PC-9 (cell line): ENCODE results near the gene CGB1.

Experiments
- EZH2 ChIP-seq: fragments of 200-600 bp; sonication (generic); IDR thresholded peaks from 2 replicates; pipeline ENCODE4 v1.8.0; 2017; ENCODE audit warnings: antibody characterized with exemption, low read depth
- TF ChIP-seq, protein P1 (sequence below): fragments of 200-600 bp; sonication (generic); conservative IDR thresholded peaks from 2 replicates; pipeline ENCODE4 v1.6.1; 2017; ENCODE audit warnings: mixed run types, antibody characterized with exemption, mild to moderate bottlenecking, moderate library complexity

DNA sequence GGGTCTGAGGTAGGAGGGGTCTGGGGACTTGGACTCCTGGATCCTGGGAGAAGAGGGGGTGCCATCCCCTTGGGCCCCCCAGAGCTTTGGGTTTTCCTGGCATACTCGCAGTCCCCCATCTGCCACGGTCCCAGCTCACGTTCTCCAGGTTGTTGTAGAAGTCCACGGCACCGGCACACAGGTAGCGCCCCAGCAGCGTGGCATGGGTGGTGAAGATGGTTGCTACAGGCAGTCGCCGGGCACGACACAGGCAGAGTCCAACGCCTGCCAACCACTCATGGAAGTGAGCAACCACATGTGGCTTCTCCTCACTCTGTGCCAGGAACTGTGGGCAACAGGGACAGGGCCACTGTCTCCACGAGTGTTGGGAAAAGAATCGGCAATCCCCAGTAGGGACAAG, 51.0 kb downstream of the CGB1 start:
- TF ChIP-seq, protein P1, sequence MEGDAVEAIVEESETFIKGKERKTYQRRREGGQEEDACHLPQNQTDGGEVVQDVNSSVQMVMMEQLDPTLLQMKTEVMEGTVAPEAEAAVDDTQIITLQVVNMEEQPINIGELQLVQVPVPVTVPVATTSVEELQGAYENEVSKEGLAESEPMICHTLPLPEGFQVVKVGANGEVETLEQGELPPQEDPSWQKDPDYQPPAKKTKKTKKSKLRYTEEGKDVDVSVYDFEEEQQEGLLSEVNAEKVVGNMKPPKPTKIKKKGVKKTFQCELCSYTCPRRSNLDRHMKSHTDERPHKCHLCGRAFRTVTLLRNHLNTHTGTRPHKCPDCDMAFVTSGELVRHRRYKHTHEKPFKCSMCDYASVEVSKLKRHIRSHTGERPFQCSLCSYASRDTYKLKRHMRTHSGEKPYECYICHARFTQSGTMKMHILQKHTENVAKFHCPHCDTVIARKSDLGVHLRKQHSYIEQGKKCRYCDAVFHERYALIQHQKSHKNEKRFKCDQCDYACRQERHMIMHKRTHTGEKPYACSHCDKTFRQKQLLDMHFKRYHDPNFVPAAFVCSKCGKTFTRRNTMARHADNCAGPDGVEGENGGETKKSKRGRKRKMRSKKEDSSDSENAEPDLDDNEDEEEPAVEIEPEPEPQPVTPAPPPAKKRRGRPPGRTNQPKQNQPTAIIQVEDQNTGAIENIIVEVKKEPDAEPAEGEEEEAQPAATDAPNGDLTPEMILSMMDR: no peak
- TF ChIP-seq EZH2: no peak
